ENCODE measurements around the gene FEN1.

DNA sequence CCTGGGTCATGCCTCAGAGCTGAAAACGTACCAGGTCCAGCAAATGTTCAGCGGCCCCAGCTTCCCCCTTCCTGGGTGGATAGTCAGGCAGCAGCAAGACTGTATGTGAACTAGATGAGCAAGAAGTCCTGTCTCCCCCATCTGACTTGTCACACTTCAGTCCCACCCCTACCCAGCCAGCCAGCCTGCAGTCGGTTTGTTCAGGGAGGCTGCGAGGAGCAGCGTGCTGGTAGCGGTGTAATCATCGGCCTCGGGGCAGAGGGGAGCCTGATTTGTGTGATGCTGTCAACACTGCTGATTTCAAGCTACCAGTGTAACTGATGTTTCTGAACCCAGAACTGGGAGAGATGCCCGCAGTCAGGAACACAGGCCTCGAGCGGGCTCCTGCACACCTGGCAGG, 9.9 kb upstream of the FEN1 start:
- TF ChIP-seq, protein P1, sequence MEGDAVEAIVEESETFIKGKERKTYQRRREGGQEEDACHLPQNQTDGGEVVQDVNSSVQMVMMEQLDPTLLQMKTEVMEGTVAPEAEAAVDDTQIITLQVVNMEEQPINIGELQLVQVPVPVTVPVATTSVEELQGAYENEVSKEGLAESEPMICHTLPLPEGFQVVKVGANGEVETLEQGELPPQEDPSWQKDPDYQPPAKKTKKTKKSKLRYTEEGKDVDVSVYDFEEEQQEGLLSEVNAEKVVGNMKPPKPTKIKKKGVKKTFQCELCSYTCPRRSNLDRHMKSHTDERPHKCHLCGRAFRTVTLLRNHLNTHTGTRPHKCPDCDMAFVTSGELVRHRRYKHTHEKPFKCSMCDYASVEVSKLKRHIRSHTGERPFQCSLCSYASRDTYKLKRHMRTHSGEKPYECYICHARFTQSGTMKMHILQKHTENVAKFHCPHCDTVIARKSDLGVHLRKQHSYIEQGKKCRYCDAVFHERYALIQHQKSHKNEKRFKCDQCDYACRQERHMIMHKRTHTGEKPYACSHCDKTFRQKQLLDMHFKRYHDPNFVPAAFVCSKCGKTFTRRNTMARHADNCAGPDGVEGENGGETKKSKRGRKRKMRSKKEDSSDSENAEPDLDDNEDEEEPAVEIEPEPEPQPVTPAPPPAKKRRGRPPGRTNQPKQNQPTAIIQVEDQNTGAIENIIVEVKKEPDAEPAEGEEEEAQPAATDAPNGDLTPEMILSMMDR (IDR thresholded peaks at IDR 0.05) = no peak
- no peak for TF ChIP-seq EZH2 (IDR thresholded peaks at IDR 0.05; ENCODE audit: borderline replicate concordance, insufficient read depth, low read depth, low read length, poor library complexity, severe bottlenecking)

Data from B cell (primary cell).